Endothelial cell of umbilical vein (primary cell): ENCODE measurements around the gene ETHE1. TPM values are rescaled to one million over a fixed set of nuclear protein-coding genes. Genes with fewer than 3 reads are reported as not detected.

Experiments used
- BruUV-seq: library from RNA; stranded (reverse); fragments of 400-500 nt; replicated peaks from 2 replicates; lab custom pipeline; 2021; lab: Mats Ljungman, UMichigan
- CTCF ChIA-PET: fragments of 300-600, 350-600 bp; sonication (Branson Sonifier 250); formaldehyde crosslinking; loops from one replicate; lab custom pipeline; 2021; ENCODE audit warnings: antibody characterized with exemption, inconsistent platforms; lab: Charles Lee
- POLR2A ChIA-PET: fragments of 300-600, 350-600 bp; sonication (Branson Sonifier 250); formaldehyde crosslinking; loops from one replicate; lab custom pipeline; 2021; ENCODE audit warnings: antibody characterized with exemption, inconsistent platforms; lab: Charles Lee
- DNase-seq: peaks from one replicate; pipeline ENCODE4 v3.0.0-alpha.2; 2011; ENCODE audit warnings: low read depth, low spot score
- FAIRE-seq: peaks from 2 replicates; lab custom pipeline; 2011; peaks lifted over from hg19 to GRCh38; lab: Jason Lieb, UNC
- H2AFZ ChIP-seq: 2 replicates; pipeline ENCODE4 v1.6.0; 2012; ENCODE audit warnings: low read depth, low read length, control low read depth, inconsistent platforms
- H3K27ac ChIP-seq: 2 replicates; pipeline ENCODE4 v1.5.1; 2011; ENCODE audit warnings: low read depth, mild to moderate bottlenecking, control low read depth, low read length, moderate library complexity; ENCODE audit not compliant: insufficient read depth
- H3K27me3 ChIP-seq, 2 experiments: 2 replicates each; pipeline versions ENCODE4 v1.6.0 to v1.6.1; 2011; ENCODE audit warnings: low read length in 2 of 2, mixed read lengths in 1 of 2; ENCODE audit not compliant: control insufficient read depth in 2 of 2, insufficient read depth in 2 of 2
- H3K36me3 ChIP-seq, 2 experiments: 2 replicates in 1 of 2; 3 replicates in 1 of 2; pipeline ENCODE4 v1.5.1; 2011; ENCODE audit warnings: low read length in 2 of 2, mild to moderate bottlenecking in 1 of 2, moderate library complexity in 1 of 2; ENCODE audit not compliant: control insufficient read depth in 2 of 2, insufficient read depth in 2 of 2; ENCODE audit errors: extremely low read depth in 1 of 2
- H3K4me1 ChIP-seq: 3 replicates; pipeline ENCODE4 v1.5.1; 2011; ENCODE audit warnings: mild to moderate bottlenecking, low read length; ENCODE audit not compliant: control insufficient read depth, insufficient read depth; ENCODE audit errors: extremely low read depth
- H3K4me2 ChIP-seq: 2 replicates; pipeline ENCODE4 v1.6.1; 2011; ENCODE audit warnings: low read length, control low read depth, mixed read lengths; ENCODE audit not compliant: insufficient read depth
- H3K4me3 ChIP-seq, 3 experiments: fragments of 200-600 bp in 1 of 3; sonication (generic), shearing (Covaris generic) in 1 of 3; replicated peaks in 1 of 3; 2 replicates each; pipeline ENCODE4 v1.5.1; 2011 to 2016; ENCODE audit warnings: control low read depth in 3 of 3, low read length in 3 of 3, mild to moderate bottlenecking in 2 of 3, inconsistent platforms in 1 of 3, low read depth in 1 of 3, moderate library complexity in 1 of 3; ENCODE audit not compliant: insufficient read depth in 1 of 3
- H3K79me2 ChIP-seq: 2 replicates; pipeline ENCODE4 v1.6.0; 2012; ENCODE audit warnings: low read length, inconsistent platforms; ENCODE audit not compliant: control insufficient read depth, insufficient read depth
- H3K9ac ChIP-seq: replicated peaks from 2 replicates; pipeline ENCODE3; 2011; ENCODE audit warnings: low read length, control low read depth; ENCODE audit not compliant: insufficient read depth; ENCODE audit errors: extremely low read depth
- H3K9me1 ChIP-seq: replicated peaks from 3 replicates; pipeline ENCODE4 v1.6.0; 2011; ENCODE audit warnings: mild to moderate bottlenecking, low read length; ENCODE audit not compliant: control insufficient read depth, insufficient read depth; ENCODE audit errors: extremely low read depth
- H3K9me3 ChIP-seq: replicated peaks from 2 replicates; pipeline ENCODE4 v1.5.1; 2012; ENCODE audit warnings: low read length, inconsistent platforms; ENCODE audit not compliant: control insufficient read depth, insufficient read depth
- H4K20me1 ChIP-seq: replicated peaks from 2 replicates; pipeline ENCODE3; 2011; ENCODE audit warnings: mild to moderate bottlenecking, low read length; ENCODE audit not compliant: control insufficient read depth, insufficient read depth; ENCODE audit errors: extremely low read depth
- CTCF ChIP-seq, 2 donors: IDR thresholded peaks; 1 replicate in 1 of 2; 2 replicates in 1 of 2; pipeline ENCODE4 v1.5.1; 2011; ENCODE audit warnings: low read length in 2 of 2, mild to moderate bottlenecking in 2 of 2, moderate library complexity in 2 of 2, control low read depth in 1 of 2, inconsistent platforms in 1 of 2, low read depth in 1 of 2; ENCODE audit not compliant: insufficient read depth in 1 of 2; ENCODE audit errors: extremely low read depth in 1 of 2
- EZH2 ChIP-seq: IDR thresholded peaks from 2 replicates; pipeline ENCODE4 v1.6.1; 2012; ENCODE audit warnings: borderline replicate concordance, low read depth, mild to moderate bottlenecking, moderate library complexity, low read length, inconsistent platforms; ENCODE audit not compliant: severe bottlenecking
- FOS ChIP-seq: IDR thresholded peaks from 2 replicates; pipeline ENCODE4 v1.6.1; 2011; ENCODE audit warnings: mild to moderate bottlenecking, low read length, moderate library complexity, borderline replicate concordance; ENCODE audit not compliant: insufficient read depth
- GATA2 ChIP-seq: IDR thresholded peaks from 2 replicates; pipeline ENCODE4 v1.7.0; 2011; ENCODE audit warnings: low read depth, mild to moderate bottlenecking, moderate library complexity, mixed read lengths, low read length; ENCODE audit not compliant: insufficient read length, insufficient read depth
- JUN ChIP-seq: IDR thresholded peaks from 2 replicates; pipeline ENCODE4 v1.6.1; 2011; ENCODE audit warnings: borderline replicate concordance, low read depth; ENCODE audit not compliant: insufficient read length, insufficient read depth
- MAX ChIP-seq: IDR thresholded peaks from 2 replicates; pipeline ENCODE4 v1.6.1; 2011; ENCODE audit not compliant: insufficient read depth, insufficient read length
- MYC ChIP-seq: IDR thresholded peaks from one replicate; pipeline ENCODE4 v1.6.1; 2011; ENCODE audit warnings: mild to moderate bottlenecking, low read depth, low read length
- POLR2A ChIP-seq: IDR thresholded peaks from 2 replicates; pipeline ENCODE4 v1.6.1; 2012; ENCODE audit warnings: low read depth, mild to moderate bottlenecking, control low read depth, low read length
- POLR2AphosphoS5 ChIP-seq: IDR thresholded peaks from 2 replicates; pipeline ENCODE4 v1.6.1; 2012; ENCODE audit warnings: low read depth, mild to moderate bottlenecking, control low read depth, low read length, moderate library complexity; ENCODE audit not compliant: insufficient read depth
- dilution Hi-C: fragments of 300-500 bp; cut with MboI; formaldehyde crosslinking; loops from one replicate; pipeline ENCODE4 v1.15.0; 2019; ENCODE audit warnings: low sequenced_read_pairs; ENCODE audit not compliant: extremely low pct_ligation_motif_present
- intact Hi-C: fragments of 100-400 bp; cut with micrococcal nuclease; formaldehyde crosslinking; loops from one replicate; pipeline ENCODE4 v1.10.0; 2022
- polyA plus RNA-seq, 4 experiments: library from polyadenylated mRNA; depleted of rRNA in 3 of 4; stranded (reverse) in 3 of 4; unstranded in 1 of 4; fragments of >200 nt; gene quantifications; 2 replicates each; pipeline versions ENCODE4 v1.2.1 to v1.2.3, GENCODE V29; 2011 to 2012; ENCODE audit warnings: missing spikeins in 1 of 4
- total RNA-seq: library from RNA; stranded (reverse); gene quantifications from 2 replicates; pipeline ENCODE4 v1.2.3, GENCODE V29; 2021

Gene ETHE1
- total and polyA plus RNA-seq, 2 donors (not counting 3 experiments of a cell fraction or from before 2014, with no cell fraction given): 34.5 to 124 TPM

- H3K9me3 ChIP-seq: no peaks in the 10 kb centered on the region
- no peaks in the 10 kb centered on the region for H3K79me2 ChIP-seq
- POLR2A ChIA-PET: no interaction called here
- intact Hi-C loops (no loop called here), dilution Hi-C loops (no loop called here)
- no peak overlapping the region for H3K27ac ChIP-seq
- no peaks in the 10 kb centered on the region for H3K27me3 ChIP-seq
- FAIRE-seq (no peak), DNase-seq (no peak)
- no peak overlapping the region for H3K4me2 ChIP-seq
- no peaks in the 10 kb centered on the region for H4K20me1 ChIP-seq
- no peak overlapping the region for H3K4me3 ChIP-seq
- peaks cover 6% of the 10 kb centered on the region for H3K4me1 ChIP-seq
- H3K9me1 ChIP-seq: no peaks in the 10 kb centered on the region
- peaks cover 0 to 2% of the 10 kb centered on the region in 2 experiments for H3K36me3 ChIP-seq
- CTCF ChIA-PET: interaction anchor here (0.9 to 2.6 kb wide), 8 partner anchors 9 to 47 kb away, joined by 3 to 13 read pairs (median 3); no protein-coding TSS in a partner anchor
- TF ChIP-seq EZH2 (no peak), FOS (no peak), CTCF (IDR thresholded peaks at IDR 0.05; ENCODE audit: extremely low read depth in 1 of 2, insufficient read depth in 1 of 2, low read depth in 1 of 2, low read length in 2 of 2) (no peak), POLR2A (no peak), MAX (no peak), JUN (no peak), POLR2AphosphoS5 (no peak), GATA2 (no peak), MYC (no peak)
- no peak overlapping the region for H2AFZ ChIP-seq
- no peak overlapping the region for H3K9ac ChIP-seq
- no TSS peak for BruUV-seq
These were observed 46.9 kb downstream of the ETHE1 start for GRCh38 chr19:43479961-43480561.
